ENCODE measurements around the gene CPAMD8. TPM values are rescaled to one million over a fixed set of nuclear protein-coding genes. Genes with fewer than 3 reads are reported as not detected.
"Not testable (repeated sequence)": the region's sequence is repeated elsewhere in the genome, so short reads cannot be mapped to it uniquely, and the experiment has no call there.

CPAMD8 gene
- total and polyA plus RNA-seq, 12 donors, result 3.1 to 33.7 (median 9.2) TPM

DNA sequence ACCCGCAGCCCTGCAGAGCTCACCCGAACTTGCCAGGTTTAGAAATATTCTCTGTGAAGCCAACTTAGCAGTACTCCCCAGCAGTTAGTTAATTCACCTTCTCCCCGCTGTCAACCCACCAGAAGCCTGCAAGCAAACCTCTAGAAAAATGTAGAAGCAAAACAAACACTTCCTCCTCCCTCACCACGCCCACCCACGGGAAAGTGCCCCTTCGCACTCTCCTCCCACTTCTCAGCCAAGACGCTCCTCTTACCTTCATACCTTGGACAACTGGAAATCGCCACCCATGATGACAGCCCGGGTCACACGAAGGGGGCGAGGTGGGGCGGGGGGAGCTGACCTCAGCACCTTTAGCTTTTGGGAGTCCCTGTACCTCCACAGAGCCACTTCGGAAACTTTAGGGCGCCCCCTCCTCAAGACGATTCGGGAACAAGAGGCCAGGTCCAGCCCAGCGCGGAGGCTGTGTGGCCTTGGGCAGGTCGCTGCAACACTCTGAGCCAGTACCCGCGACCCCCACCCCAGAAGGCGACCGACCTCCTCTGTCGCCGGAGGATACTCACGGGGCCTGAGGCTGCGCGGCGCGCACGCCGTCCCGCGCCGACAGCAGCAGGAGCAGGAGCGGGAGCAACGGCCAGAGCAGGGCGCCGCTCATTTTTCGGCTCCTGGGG lies 485 bp downstream of the CPAMD8 start:
- intact Hi-C loops (cut with DNase I), result no loop called here
- Histone ChIP-seq H3K27me3 (peaks cover 13% of the 10 kb centered on the region), H3K9me3 (replicated peaks in 1 of 3) (no peaks in the 10 kb centered on the region), H3K4me1 (replicated peaks in 1 of 2) (no peaks in the 10 kb centered on the region), H3K36me3 (replicated peaks in 1 of 2) (no peaks in the 10 kb centered on the region), H3K4me3 (peak overlapping the region in 1 of 4 donors; percentile 43), H3K27ac (no peak overlapping the region)
- TF ChIP-seq POLR2A (IDR thresholded peaks at IDR 0.05), result no peak
- TF ChIP-seq, protein P1, sequence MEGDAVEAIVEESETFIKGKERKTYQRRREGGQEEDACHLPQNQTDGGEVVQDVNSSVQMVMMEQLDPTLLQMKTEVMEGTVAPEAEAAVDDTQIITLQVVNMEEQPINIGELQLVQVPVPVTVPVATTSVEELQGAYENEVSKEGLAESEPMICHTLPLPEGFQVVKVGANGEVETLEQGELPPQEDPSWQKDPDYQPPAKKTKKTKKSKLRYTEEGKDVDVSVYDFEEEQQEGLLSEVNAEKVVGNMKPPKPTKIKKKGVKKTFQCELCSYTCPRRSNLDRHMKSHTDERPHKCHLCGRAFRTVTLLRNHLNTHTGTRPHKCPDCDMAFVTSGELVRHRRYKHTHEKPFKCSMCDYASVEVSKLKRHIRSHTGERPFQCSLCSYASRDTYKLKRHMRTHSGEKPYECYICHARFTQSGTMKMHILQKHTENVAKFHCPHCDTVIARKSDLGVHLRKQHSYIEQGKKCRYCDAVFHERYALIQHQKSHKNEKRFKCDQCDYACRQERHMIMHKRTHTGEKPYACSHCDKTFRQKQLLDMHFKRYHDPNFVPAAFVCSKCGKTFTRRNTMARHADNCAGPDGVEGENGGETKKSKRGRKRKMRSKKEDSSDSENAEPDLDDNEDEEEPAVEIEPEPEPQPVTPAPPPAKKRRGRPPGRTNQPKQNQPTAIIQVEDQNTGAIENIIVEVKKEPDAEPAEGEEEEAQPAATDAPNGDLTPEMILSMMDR (IDR thresholded peaks at IDR 0.05), result no peak
- DNase-seq, result no peak
- WGBS, 4 donors, result 2% methylated on average over 10 to 37 of the region's 40 CpGs

DNA sequence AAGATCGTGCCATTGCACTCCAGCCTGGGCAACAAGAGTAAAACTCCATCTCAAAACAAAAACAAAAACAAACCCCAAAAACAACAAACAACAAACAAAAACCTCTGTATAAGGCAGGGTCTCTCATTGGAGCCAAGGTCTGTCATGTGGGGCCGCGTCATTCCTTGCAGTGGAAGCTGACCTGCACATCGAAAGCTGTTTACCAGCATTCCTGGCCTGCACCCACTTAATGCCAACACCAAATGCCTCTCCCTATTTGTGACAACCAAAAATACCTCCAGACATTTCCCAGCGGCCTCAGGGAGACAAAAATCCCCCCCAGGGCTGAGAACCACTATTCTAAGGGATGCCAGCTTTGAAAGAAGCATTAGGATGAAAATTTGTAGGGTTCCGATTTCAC lies 1.2 kb downstream of the CPAMD8 start:
- Histone ChIP-seq H3K4me3 (no peak overlapping the region), H3K36me3 (replicated peaks in 1 of 2) (no peaks in the 10 kb centered on the region), H3K27ac (no peak overlapping the region), H3K27me3 (peaks cover 13% of the 10 kb centered on the region), H3K9me3 (replicated peaks in 1 of 3) (no peaks in the 10 kb centered on the region), H3K4me1 (replicated peaks in 1 of 2) (peaks cover 0 to 2% of the 10 kb centered on the region in 2 donors)
- WGBS, 4 donors, result 67 to 82% (median 75%) methylated on average over 6 of the region's 6 CpGs
- intact Hi-C loops (cut with DNase I), result no loop called here
- no peak for TF ChIP-seq POLR2A (IDR thresholded peaks at IDR 0.05)
- TF ChIP-seq, protein P1 (IDR thresholded peaks at IDR 0.05), result no peak
- DNase-seq, result no peak

DNA sequence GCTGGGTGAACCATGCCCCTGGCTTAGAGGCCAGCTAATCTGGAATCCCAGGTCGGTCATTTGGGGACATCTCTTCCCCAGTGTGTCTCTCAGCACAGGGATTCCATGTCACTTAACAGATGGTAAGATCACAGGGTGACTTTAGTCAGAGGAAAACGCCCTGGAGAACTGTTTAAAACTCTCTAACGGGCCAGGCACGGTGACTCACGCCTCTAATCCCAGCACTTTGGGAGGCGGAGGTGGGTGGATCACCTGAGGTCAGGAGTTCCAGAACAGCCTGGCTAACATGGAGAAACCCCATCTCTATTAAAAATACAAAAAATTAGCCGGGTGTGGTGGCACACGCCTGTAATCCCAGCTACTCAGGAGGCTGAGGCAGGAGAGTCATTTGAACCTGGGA lies 1.7 kb downstream of the CPAMD8 start:
- not testable (repeated sequence) for H3K4me1 ChIP-seq (replicated peaks in 1 of 2)

DNA sequence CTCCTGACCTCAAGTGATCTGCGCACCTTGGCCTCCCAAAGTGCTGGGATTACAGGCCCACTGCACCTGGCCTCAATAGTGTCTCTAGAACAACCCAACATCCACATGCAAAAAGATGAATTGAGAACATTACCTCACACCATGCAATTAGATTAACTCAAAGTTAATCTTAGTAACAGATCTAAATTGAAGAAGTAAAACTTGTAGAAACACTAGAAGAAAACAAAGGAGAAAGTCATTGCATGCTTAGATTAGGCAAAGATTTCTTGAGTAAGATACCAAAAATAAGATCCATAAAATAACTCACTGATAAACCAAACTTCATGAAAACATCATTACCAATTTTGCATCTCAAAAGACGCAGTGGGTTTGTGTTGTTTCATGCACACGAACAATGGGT lies 2.8 kb downstream of the CPAMD8 start:
- peaks cover 0 to 4% of the 10 kb centered on the region in 2 donors for H3K4me1 ChIP-seq (replicated peaks in 1 of 2)
- no peak overlapping the region for H3K27ac ChIP-seq
- TF ChIP-seq, protein P1 (IDR thresholded peaks at IDR 0.05), result no peak
- TF ChIP-seq POLR2A (IDR thresholded peaks at IDR 0.05), result no peak
- H3K9me3 ChIP-seq (replicated peaks in 1 of 3), result no peaks in the 10 kb centered on the region
- H3K27me3 ChIP-seq, result peaks cover 13% of the 10 kb centered on the region
- intact Hi-C loops (cut with DNase I), result no loop called here
- WGBS, 4 donors, result 74 to 95% (median 82%) methylated on average over 3 of the region's 3 CpGs
- no peak for DNase-seq
- H3K36me3 ChIP-seq (replicated peaks in 1 of 2), result no peaks in the 10 kb centered on the region
- H3K4me3 ChIP-seq, result no peak overlapping the region

More for the DNA sequence above, 1.7 kb downstream of the CPAMD8 start:
- H3K27ac ChIP-seq; H3K9me3 ChIP-seq (replicated peaks in 1 of 3); intact Hi-C loops (cut with DNase I); H3K36me3 ChIP-seq (replicated peaks in 1 of 2); DNase-seq; H3K4me3 ChIP-seq: not testable (repeated sequence)
- peaks cover 13% of the 10 kb centered on the region for H3K27me3 ChIP-seq
- WGBS, 4 donors, result 82 to 88% (median 85%) methylated on average over 8 of the region's 8 CpGs

DNA sequence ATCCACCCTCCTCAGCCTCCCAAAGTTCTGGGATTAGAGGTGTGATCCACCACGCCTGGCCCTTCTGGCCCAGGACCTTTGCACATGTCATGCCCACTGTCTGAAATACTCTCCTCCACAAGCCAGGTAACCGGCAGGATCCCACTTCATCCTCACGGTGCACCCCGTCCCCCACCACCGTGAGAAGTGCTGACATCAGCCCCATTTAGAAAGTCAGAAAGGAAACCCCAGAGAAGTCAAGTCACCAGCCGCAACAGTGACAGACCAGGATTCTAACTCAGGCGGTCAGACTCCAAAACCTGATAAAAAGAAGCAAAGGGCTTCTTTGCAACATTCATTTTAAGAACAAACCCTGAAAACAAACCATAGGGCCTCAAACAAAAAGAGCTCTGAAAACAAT lies 3.9 kb downstream of the CPAMD8 start:
- TF ChIP-seq, protein P1 (IDR thresholded peaks at IDR 0.05), result no peak
- TF ChIP-seq POLR2A (IDR thresholded peaks at IDR 0.05), result no peak
- Histone ChIP-seq H3K27me3 (peaks cover 13% of the 10 kb centered on the region), H3K27ac (no peak overlapping the region), H3K4me3 (no peak overlapping the region), H3K4me1 (replicated peaks in 1 of 2) (peaks cover 0 to 4% of the 10 kb centered on the region in 2 donors), H3K36me3 (replicated peaks in 1 of 2) (no peaks in the 10 kb centered on the region), H3K9me3 (replicated peaks in 1 of 3) (no peaks in the 10 kb centered on the region)
- DNase-seq, result no peak
- intact Hi-C loops (cut with DNase I), result no loop called here
- 84 to 89% (median 87%) methylated on average over 7 of the region's 7 CpGs for WGBS, 4 donors

Measured in adrenal gland (tissue), 12 donors.